Measurements from ENCODE around the gene COL4A2.

DNA sequence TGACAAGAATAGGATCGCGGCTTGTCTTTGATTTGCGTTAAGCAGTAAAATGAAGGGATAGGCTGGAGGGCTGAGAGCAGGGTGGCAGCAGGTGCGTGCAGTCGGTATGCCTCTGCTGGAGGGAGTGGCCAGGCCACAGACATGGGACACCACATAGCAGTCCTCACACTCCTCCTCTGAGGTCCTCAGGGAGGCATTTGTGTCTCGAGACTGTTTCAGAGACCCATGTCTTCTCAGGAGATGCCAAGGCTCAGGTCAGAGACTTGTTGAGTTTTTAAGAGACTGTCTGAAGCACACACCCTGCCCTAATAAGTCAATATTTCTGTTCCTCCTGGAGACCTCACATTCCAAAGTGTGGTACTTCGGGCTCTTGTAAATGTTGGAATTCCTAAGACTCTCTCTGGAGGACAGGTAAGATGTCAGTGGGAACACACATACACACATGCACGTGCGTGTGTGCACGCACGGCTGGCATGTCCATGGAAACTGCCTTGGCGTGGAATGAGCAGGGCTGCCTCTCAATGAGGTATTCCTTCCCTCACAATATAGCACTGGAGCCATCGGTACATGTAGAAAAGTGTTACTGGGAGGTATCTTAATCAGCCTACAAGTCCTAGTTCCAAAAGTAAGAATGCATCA, 46.4 kb downstream of the COL4A2 start:
- TF ChIP-seq, protein P1, sequence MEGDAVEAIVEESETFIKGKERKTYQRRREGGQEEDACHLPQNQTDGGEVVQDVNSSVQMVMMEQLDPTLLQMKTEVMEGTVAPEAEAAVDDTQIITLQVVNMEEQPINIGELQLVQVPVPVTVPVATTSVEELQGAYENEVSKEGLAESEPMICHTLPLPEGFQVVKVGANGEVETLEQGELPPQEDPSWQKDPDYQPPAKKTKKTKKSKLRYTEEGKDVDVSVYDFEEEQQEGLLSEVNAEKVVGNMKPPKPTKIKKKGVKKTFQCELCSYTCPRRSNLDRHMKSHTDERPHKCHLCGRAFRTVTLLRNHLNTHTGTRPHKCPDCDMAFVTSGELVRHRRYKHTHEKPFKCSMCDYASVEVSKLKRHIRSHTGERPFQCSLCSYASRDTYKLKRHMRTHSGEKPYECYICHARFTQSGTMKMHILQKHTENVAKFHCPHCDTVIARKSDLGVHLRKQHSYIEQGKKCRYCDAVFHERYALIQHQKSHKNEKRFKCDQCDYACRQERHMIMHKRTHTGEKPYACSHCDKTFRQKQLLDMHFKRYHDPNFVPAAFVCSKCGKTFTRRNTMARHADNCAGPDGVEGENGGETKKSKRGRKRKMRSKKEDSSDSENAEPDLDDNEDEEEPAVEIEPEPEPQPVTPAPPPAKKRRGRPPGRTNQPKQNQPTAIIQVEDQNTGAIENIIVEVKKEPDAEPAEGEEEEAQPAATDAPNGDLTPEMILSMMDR (IDR thresholded peaks at IDR 0.05), result no peak
- no peak for TF ChIP-seq POLR2A (IDR thresholded peaks at IDR 0.05)

Measured in right lobe of liver (tissue), 4 donors.